ENCODE results near the gene CCDC158. TPM values are rescaled to one million over a fixed set of nuclear protein-coding genes. Genes with fewer than 3 reads are reported as not detected.

The CCDC158 gene
- total and polyA plus RNA-seq, 2 of the 4 experiments (the other 2 are of a cell fraction) = not detected

DNA sequence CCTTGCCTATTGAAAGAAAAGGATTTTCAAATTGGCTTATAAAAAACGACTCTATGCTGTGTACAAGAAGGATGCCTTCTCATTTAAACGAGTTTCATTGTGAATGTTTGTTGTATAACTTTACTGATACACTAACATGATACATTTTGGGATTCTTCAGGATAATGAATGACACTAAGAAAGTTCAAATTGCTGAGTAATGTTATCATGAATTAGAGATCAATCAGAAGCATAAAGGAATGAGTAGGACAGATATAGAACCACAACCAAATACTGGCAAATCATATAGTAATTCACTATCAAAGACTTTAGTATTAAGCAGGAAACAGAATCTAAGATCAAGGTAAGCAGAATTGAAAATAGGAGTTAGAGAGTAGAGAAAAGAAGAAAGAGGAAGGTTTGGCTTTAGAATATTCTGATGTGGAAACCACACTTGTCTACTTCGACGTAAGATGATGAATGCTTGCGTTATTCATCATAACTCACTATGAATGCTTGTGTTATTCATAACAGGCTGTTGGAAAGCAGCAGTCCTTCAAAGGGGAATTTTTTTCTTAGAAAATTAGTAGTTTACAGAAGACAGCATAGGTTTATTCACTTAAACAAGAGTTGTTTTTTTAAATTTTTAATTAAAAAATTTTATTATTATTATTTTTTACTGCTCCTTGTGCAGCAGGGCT, 13.4 kb downstream of the CCDC158 start:
- WGBS, 2 experiments (ENCODE audit: extremely low coverage in 2 of 2, insufficient read length in 1 of 2) = no CpG with 5 or more reads among the region's 5 CpGs
- no peak overlapping the region for H3K4me2 ChIP-seq (ENCODE audit: low read depth, low read length)
- DNase-seq (no peak), ATAC-seq (ENCODE audit: low read depth) (no peak)
- no peak overlapping the region for H3K18ac ChIP-seq (ENCODE audit: low read depth, low read length)
- dilution Hi-C loops (cut with HindIII; ENCODE audit: low sequenced_read_pairs, unreplicated experiment) = no loop called here
- intact Hi-C loops (cut with micrococcal nuclease) = no loop called here
- ChIA-PET CTCF (no interaction called here), POLR2A (ENCODE audit: unreplicated experiment) (no interaction called here)
- H3K23ac ChIP-seq (ENCODE audit: low read depth, low read length) = no peak overlapping the region
- no peaks in the 10 kb centered on the region for H3K36me3 ChIP-seq (ENCODE audit: control insufficient read depth, insufficient read depth, low read length)
- H3K56ac ChIP-seq (ENCODE audit: extremely low read depth, insufficient read depth, low read length) = no peak overlapping the region
- peaks cover 6% of the 10 kb centered on the region for H3K27me3 ChIP-seq (ENCODE audit: control insufficient read depth, insufficient read depth, low read length)
- no peaks in the 10 kb centered on the region for H3K4me1 ChIP-seq (ENCODE audit: control insufficient read depth, insufficient read depth, low read length)
- no peak overlapping the region for H2BK20ac ChIP-seq (ENCODE audit: low read depth, low read length)
- no peak overlapping the region for H4K91ac ChIP-seq (ENCODE audit: insufficient read depth, low read depth, low read length)
- no peak overlapping the region for H3K4me3 ChIP-seq (ENCODE audit: insufficient read depth, low read depth, low read length)
- no peak overlapping the region for H3K27ac ChIP-seq (ENCODE audit: insufficient read depth, low read length)
- H4K5ac ChIP-seq (ENCODE audit: low read depth, low read length) = no peak overlapping the region
- H3K9me1 ChIP-seq (ENCODE audit: insufficient read depth, low read length) = no peaks in the 10 kb centered on the region
- BruUV-seq (replicated peaks) = no TSS peak
- no peak overlapping the region for H3K4ac ChIP-seq (ENCODE audit: low read depth, low read length)
- TF ChIP-seq CEBPB (IDR thresholded peaks at IDR 0.05; ENCODE audit: low read depth, low read length) = no peak
- no peak for TF ChIP-seq CHD1 (IDR thresholded peaks at IDR 0.05; ENCODE audit: low read depth, low read length)
- TF ChIP-seq SMC3 (IDR thresholded peaks at IDR 0.05; ENCODE audit: low read depth, low read length) = no peak
- no peak for TF ChIP-seq MXI1 (IDR thresholded peaks at IDR 0.05; ENCODE audit: borderline replicate concordance, low read depth, low read length)
- TF ChIP-seq, protein P1, sequence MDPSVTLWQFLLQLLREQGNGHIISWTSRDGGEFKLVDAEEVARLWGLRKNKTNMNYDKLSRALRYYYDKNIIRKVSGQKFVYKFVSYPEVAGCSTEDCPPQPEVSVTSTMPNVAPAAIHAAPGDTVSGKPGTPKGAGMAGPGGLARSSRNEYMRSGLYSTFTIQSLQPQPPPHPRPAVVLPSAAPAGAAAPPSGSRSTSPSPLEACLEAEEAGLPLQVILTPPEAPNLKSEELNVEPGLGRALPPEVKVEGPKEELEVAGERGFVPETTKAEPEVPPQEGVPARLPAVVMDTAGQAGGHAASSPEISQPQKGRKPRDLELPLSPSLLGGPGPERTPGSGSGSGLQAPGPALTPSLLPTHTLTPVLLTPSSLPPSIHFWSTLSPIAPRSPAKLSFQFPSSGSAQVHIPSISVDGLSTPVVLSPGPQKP (IDR thresholded peaks at IDR 0.05; ENCODE audit: borderline replicate concordance, low read depth, low read length) = no peak
- TF ChIP-seq NFE2L2 (IDR thresholded peaks at IDR 0.05; ENCODE audit: low read depth, low read length) = no peak
- TF ChIP-seq POLR2A (IDR thresholded peaks at IDR 0.05; ENCODE audit: low read depth, low read length) = no peak
- TF ChIP-seq RFX5 (IDR thresholded peaks at IDR 0.05; ENCODE audit: low read depth, low read length) = no peak
- no peak for TF ChIP-seq BHLHE40 (IDR thresholded peaks at IDR 0.05; ENCODE audit: low read depth, low read length)
- TF ChIP-seq FOS (IDR thresholded peaks at IDR 0.05; ENCODE audit: low read depth, low read length) = no peak
- TF ChIP-seq MAFK (IDR thresholded peaks at IDR 0.05; ENCODE audit: low read depth, low read length) = no peak
- no peak for TF ChIP-seq RAD21 (IDR thresholded peaks at IDR 0.05; ENCODE audit: low read length)
- TF ChIP-seq, protein P2, sequence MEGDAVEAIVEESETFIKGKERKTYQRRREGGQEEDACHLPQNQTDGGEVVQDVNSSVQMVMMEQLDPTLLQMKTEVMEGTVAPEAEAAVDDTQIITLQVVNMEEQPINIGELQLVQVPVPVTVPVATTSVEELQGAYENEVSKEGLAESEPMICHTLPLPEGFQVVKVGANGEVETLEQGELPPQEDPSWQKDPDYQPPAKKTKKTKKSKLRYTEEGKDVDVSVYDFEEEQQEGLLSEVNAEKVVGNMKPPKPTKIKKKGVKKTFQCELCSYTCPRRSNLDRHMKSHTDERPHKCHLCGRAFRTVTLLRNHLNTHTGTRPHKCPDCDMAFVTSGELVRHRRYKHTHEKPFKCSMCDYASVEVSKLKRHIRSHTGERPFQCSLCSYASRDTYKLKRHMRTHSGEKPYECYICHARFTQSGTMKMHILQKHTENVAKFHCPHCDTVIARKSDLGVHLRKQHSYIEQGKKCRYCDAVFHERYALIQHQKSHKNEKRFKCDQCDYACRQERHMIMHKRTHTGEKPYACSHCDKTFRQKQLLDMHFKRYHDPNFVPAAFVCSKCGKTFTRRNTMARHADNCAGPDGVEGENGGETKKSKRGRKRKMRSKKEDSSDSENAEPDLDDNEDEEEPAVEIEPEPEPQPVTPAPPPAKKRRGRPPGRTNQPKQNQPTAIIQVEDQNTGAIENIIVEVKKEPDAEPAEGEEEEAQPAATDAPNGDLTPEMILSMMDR (conservative IDR thresholded peaks at IDR 0.05; ENCODE audit: low read depth, low read length) = no peak
- TF ChIP-seq, protein P3, sequence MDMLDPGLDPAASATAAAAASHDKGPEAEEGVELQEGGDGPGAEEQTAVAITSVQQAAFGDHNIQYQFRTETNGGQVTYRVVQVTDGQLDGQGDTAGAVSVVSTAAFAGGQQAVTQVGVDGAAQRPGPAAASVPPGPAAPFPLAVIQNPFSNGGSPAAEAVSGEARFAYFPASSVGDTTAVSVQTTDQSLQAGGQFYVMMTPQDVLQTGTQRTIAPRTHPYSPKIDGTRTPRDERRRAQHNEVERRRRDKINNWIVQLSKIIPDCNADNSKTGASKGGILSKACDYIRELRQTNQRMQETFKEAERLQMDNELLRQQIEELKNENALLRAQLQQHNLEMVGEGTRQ (IDR thresholded peaks at IDR 0.05; ENCODE audit: low read depth, low read length) = no peak
- no peak for TF ChIP-seq MAZ (IDR thresholded peaks at IDR 0.05; ENCODE audit: borderline replicate concordance, low read depth, low read length)
- TF ChIP-seq RCOR1 (IDR thresholded peaks at IDR 0.05; ENCODE audit: insufficient replicate concordance, low read length) = no peak
- no peak overlapping the region for H2AK5ac ChIP-seq (ENCODE audit: low read depth, low read length)
- no peaks in the 10 kb centered on the region for H3K79me1 ChIP-seq (ENCODE audit: low read depth in 1 of 2, low read length in 2 of 2)
- no peak overlapping the region for H2BK15ac ChIP-seq (ENCODE audit: low read depth, low read length)
- no peaks in the 10 kb centered on the region for H3K9me3 ChIP-seq (ENCODE audit: control insufficient read depth, insufficient read depth, low read length)
- no peak overlapping the region for H2BK5ac ChIP-seq (ENCODE audit: low read depth, low read length, poor library complexity, severe bottlenecking)
- in situ Hi-C loops (cut with MboI; ENCODE audit: low sequenced_read_pairs) = no loop called here
- H3K14ac ChIP-seq (replicated peaks; ENCODE audit: low read depth, low read length) = no peak overlapping the region
- H4K8ac ChIP-seq (ENCODE audit: low read depth in 2 of 2, low read length in 2 of 2) = no peak overlapping the region
- no peaks in the 10 kb centered on the region for H4K20me1 ChIP-seq (ENCODE audit: insufficient read depth, low read length)
- H3K9ac ChIP-seq (ENCODE audit: low read depth, low read length) = no peak overlapping the region
- no peak overlapping the region for H2AK9ac ChIP-seq (replicated peaks; ENCODE audit: low read depth, low read length, poor library complexity)
- no peak overlapping the region for H2BK120ac ChIP-seq (ENCODE audit: low read depth, low read length)
- H2AFZ ChIP-seq (replicated peaks; ENCODE audit: low read length, poor library complexity) = no peak overlapping the region
